ENCODE measurements around the gene CBX4. TPM values are rescaled to one million over a fixed set of nuclear protein-coding genes. Genes with fewer than 3 reads are reported as not detected.
A peak's percentile ranks its signal among the peaks of the same experiment; 100 is the strongest.

Gene CBX4
- total and polyA plus RNA-seq, 2 donors from 2014 or later = 7.1 to 26.8 TPM

GRCh38 chr17:79814974-79815835 is 24.0 kb downstream of the CBX4 start:
- Histone ChIP-seq H3K36me3 (ENCODE audit: control insufficient read depth in 2 of 3, insufficient read depth in 3 of 3, low read length in 3 of 3) (no peaks in the 10 kb centered on the region), H3K9me3 (ENCODE audit: control insufficient read depth in 2 of 3, insufficient read depth in 1 of 3, low read length in 3 of 3) (no peaks in the 10 kb centered on the region), H3K27me3 (ENCODE audit: control insufficient read depth, insufficient read depth, low read length) (peaks cover 29% of the 10 kb centered on the region), H3K9ac (ENCODE audit: low read length in 3 of 3) (no peak overlapping the region), H3K27ac (ENCODE audit: low read depth in 2 of 2, low read length in 2 of 2) (no peak overlapping the region), H3K4me1 (ENCODE audit: control insufficient read depth in 2 of 3, insufficient read depth in 2 of 3, low read depth in 1 of 3, low read length in 3 of 3) (peaks cover 0 to 8% (median 0%) of the 10 kb centered on the region in 3 donors), H3K4me3 (ENCODE audit: low read length in 3 of 3) (no peak overlapping the region)
- intact Hi-C loops (cut with DNase I) = no loop called here
- FAIRE-seq (no peak), DNase-seq (peak; percentile 49 to 86 (median 63))
- TF ChIP-seq, protein P1, sequence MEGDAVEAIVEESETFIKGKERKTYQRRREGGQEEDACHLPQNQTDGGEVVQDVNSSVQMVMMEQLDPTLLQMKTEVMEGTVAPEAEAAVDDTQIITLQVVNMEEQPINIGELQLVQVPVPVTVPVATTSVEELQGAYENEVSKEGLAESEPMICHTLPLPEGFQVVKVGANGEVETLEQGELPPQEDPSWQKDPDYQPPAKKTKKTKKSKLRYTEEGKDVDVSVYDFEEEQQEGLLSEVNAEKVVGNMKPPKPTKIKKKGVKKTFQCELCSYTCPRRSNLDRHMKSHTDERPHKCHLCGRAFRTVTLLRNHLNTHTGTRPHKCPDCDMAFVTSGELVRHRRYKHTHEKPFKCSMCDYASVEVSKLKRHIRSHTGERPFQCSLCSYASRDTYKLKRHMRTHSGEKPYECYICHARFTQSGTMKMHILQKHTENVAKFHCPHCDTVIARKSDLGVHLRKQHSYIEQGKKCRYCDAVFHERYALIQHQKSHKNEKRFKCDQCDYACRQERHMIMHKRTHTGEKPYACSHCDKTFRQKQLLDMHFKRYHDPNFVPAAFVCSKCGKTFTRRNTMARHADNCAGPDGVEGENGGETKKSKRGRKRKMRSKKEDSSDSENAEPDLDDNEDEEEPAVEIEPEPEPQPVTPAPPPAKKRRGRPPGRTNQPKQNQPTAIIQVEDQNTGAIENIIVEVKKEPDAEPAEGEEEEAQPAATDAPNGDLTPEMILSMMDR (IDR thresholded peaks at IDR 0.05; ENCODE audit: borderline replicate concordance, extremely low read depth, insufficient read depth) = no peak

DNA sequence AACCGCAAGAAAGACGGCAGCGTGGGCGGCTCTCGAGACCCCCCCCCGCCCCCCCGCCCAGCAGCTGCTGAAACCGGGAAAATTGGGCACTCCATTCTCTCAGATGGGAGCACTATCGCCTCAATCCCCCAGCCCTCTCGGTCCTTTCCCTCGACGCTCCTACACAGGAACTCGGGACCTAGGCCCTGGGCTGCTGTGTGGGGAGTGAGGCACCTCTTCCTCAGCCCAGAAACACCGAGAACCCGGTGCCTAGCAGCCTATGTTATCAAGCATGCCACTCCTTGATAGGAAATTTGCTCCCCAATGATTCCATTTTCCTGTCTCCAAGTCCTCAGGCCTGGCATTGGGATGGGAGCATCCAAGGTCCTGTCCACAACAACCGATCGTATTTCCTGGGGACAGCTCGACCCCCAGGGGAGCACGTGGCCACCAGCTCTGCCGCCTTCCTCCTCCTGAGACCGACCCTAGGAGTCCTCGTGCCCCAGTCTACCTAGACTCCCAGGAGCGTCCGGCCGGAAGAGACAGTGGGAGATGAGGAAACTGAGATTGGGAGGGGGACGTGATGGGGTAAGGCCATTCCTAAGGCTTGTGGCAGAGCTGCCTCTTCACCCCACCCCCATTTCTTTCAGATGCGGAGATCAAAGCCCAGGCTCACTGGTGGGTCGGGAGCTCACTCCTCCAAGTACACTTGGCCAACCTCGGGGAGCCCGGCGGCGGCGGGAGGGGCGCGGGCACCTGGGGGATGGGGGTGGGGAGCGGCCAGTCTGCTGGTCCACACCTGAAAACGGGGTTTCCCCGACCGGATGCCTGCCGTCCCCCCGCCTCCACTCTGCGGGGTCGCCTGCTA is 24.9 kb downstream of the CBX4 start:
- TF ChIP-seq, protein P1 (IDR thresholded peaks at IDR 0.05; ENCODE audit: borderline replicate concordance, extremely low read depth, insufficient read depth) = no peak
- no peak for FAIRE-seq
- peaks cover 30% of the 10 kb centered on the region for H3K27me3 ChIP-seq (ENCODE audit: control insufficient read depth, insufficient read depth, low read length)
- H3K4me3 ChIP-seq (ENCODE audit: low read length in 3 of 3) = no peak overlapping the region
- no peaks in the 10 kb centered on the region for H3K36me3 ChIP-seq (ENCODE audit: control insufficient read depth in 2 of 3, insufficient read depth in 3 of 3, low read length in 3 of 3)
- H3K9me3 ChIP-seq (ENCODE audit: control insufficient read depth in 2 of 3, insufficient read depth in 1 of 3, low read length in 3 of 3) = no peaks in the 10 kb centered on the region
- H3K9ac ChIP-seq (ENCODE audit: low read length in 3 of 3) = no peak overlapping the region
- H3K4me1 ChIP-seq (ENCODE audit: control insufficient read depth in 2 of 3, insufficient read depth in 2 of 3, low read depth in 1 of 3, low read length in 3 of 3) = peaks cover 0 to 8% (median 0%) of the 10 kb centered on the region in 3 donors
- H3K27ac ChIP-seq (ENCODE audit: low read depth in 2 of 2, low read length in 2 of 2) = no peak overlapping the region
- DNase-seq = peak in 2 of 5 donors; percentile 27 to 78
- intact Hi-C loops (cut with DNase I) = no loop called here

GRCh38 chr17:79813297-79814126 is 25.7 kb downstream of the CBX4 start:
- H3K4me3 ChIP-seq (ENCODE audit: low read length in 3 of 3) = no peak overlapping the region
- peak in 3 of 5 donors; percentile 55 to 79 (median 64) for DNase-seq
- H3K27me3 ChIP-seq (ENCODE audit: control insufficient read depth, insufficient read depth, low read length) = peaks cover 39% of the 10 kb centered on the region
- H3K4me1 ChIP-seq (ENCODE audit: control insufficient read depth in 2 of 3, insufficient read depth in 2 of 3, low read depth in 1 of 3, low read length in 3 of 3) = peaks cover 0 to 8% (median 0%) of the 10 kb centered on the region in 3 donors
- H3K9ac ChIP-seq (ENCODE audit: low read length in 3 of 3) = no peak overlapping the region
- H3K36me3 ChIP-seq (ENCODE audit: control insufficient read depth in 2 of 3, insufficient read depth in 3 of 3, low read length in 3 of 3) = no peaks in the 10 kb centered on the region
- no peaks in the 10 kb centered on the region for H3K9me3 ChIP-seq (ENCODE audit: control insufficient read depth in 2 of 3, insufficient read depth in 1 of 3, low read length in 3 of 3)
- FAIRE-seq = no peak
- no peak overlapping the region for H3K27ac ChIP-seq (ENCODE audit: low read depth in 2 of 2, low read length in 2 of 2)
- TF ChIP-seq, protein P1 (IDR thresholded peaks at IDR 0.05; ENCODE audit: borderline replicate concordance, extremely low read depth, insufficient read depth) = no peak
- intact Hi-C loops (cut with DNase I) = no loop called here
